Suppressor macrophage treated with lipopolysaccharide for 1 hour (primary cell): ENCODE measurements around the gene CACFD1.

Experiments
- DNase-seq, 3 donors: peaks; one replicate each; pipeline ENCODE4 v3.0.0-alpha.2; 2020 to 2022

Gene CACFD1

DNA sequence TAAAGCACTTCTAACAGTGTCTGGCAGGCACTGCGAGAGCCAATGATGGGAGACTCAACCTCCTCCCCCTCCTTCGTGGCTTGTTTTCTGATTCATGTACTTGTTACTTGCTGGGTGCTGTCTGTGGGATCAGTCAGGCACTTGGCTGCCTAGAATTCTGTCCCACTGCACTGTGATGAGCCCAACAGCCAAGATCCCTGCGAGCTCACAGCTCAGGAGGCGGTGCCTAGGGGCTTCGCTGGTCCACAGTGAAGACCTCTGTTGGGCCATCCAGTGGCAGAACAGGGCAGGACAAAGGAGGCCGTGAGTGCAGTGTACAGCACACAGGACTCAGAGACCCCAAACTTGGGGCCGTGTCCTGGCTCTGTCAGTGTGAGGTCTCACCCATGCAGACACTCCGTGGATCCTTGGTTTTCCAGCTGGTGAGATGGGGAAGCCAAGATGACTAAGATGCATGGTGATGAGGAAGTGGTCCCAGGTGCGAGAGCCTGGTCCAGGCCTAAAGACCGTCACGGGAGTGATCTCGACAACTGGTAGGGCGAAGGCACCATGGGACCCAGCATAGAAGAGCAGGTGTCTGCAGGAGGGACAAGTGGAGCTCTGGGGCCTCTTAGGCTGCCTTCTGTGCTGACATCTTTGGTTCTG lies 45.5 kb downstream of the CACFD1 start:
- no peak for DNase-seq

DNA sequence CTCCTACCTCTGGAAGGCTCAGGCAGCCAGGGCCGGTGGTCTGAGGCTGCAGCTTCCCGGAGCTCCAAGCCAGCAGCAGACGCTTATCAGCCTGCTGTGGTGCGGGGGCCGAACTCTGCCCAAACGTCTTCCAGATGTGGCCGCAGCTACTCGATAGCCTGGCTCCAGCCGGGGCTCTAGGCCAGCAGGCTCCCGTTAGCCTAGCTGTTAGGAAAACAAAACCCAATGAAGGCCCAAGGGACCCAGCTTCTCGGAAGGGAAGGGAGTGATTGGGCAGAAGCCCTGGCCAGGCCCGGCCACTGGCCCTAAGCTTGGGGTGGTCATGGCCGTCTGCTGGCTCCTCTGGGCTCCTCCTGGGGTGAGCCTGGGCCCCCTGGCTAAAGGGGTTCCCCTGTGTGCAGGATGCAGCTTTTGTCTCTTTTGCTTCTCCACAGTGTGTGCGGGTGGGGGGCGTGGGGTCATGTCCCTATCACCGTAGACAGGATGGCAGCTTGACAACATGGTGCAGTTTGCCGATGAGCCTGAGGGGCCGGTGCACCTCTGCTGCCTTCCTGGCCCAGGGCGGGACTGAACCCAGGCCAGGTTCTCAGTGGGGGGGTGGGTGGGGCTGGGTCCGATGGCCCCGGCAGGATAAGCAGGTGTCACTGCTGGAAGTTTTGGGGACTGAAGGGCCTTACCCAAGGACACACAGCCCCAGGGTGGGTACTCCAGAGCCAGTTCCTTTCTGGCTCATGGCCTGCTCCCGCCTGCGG lies 46.3 kb downstream of the CACFD1 start:
- no peak for DNase-seq

DNA sequence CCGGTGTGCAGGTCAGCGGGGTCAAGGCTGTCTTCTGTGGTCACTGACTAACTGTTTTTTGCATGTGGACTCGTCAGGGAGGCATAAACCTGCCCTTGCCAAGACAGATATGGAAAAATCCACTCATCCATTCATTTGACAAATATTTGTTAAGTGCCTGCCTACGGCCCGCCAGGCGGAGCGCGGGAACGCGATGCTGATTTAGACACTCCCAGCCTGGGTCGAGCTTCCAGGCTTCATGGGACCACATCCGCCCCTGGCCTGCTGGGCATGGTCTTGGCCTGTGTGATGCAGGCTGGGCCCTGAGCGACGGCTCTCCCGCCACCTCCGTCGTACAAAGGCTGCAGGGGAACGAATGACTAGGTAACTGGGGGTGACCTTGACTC lies 46.9 kb downstream of the CACFD1 start:
- DNase-seq, result no peak

DNA sequence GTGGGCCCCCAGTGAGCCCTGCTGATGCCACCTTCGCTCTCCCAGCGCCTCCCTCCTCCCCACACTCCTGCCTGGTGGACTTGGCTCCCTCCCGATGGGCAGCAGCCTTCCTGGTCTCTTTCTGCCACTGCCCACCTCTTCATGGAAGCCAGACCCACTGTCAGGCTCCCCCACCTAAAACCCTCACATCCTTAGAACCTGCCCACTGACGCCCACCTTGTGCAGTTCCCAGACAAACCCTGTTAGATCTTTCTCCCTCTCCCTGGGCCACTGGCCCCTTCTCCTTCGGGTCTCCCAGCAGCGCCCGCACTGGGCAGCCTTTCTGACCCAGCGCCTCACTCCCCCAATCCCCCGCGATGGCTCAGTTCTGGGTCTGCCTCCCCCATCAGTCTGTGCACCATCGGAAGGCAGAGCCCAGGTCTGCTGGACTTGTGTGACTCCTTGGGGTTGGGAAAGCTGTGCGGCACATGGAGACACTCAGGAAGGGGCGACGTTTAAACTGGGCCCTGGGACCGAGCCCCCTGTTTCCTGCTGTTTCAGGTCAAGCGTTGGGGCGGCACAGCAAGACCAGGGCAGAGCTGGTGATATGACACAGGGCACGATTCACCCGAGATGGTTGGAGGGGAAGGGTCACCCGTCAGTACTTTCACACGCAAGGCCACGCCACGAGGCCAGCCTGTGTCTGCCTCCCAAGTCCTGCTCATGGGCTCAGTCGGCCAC lies 47.6 kb downstream of the CACFD1 start:
- no peak for DNase-seq

DNA sequence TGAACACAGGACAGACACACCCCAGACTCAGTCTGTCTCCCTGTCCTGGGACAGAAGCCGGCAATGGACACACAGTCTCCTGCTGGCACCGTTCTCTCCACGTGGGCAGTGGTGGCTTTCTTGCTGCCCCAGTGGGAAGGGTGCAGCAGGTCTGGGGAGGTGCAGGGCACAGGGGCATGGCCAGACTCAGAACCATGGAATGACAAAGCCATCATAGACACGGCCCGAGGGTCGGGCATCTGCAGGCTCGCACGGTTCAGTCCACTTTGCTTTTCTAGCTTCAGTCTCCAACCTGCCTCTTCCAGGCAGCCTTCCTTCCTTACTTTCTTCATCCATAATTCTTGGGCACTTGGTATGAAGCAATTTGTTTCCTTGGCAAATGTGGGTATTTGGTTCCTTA lies 48.3 kb downstream of the CACFD1 start:
- DNase-seq, result no peak

DNA sequence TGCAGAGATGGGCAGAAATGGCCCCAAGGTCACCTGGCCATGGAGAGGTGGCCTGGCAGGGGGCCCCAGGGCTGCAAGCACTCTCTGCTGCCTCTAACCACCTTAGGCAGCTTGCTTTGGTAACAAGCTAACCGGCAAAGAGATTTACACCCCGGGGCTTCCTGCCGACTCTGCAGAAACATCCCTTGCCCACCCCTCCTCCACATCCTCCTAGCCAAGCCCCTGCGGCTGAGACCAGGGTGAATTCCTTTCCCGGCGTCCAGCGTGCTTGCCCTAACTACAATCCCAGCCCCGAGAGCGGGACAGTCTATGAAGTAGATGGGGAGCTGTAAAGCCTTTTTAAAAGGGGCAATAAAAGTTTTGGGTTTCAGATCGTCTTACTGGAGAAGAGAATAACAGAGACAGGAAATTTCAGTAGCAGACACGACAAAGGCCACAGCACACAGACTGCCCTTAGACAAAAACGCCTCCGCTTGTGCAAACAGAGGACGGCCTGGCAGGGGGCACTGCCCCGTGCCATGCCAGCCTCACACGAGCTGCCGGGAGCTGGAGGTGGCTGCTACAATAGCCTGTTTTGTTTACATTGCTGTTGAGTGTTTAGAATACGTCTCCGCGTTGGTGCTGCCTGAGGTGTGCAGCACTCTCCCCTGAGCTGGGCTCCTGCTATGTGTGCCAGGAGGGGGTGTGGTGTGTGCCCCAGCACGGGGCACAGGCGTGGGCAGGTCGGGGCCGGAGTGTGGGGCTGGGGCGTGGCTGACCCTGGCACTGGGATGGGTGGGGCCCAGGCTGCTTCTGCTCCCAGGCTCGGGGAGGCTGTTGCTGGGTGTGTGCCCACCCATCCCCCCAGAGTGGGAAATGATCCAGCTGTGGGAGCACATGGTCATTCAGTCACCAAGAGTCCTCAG lies 49.7 kb downstream of the CACFD1 start:
- DNase-seq, result no peak

DNA sequence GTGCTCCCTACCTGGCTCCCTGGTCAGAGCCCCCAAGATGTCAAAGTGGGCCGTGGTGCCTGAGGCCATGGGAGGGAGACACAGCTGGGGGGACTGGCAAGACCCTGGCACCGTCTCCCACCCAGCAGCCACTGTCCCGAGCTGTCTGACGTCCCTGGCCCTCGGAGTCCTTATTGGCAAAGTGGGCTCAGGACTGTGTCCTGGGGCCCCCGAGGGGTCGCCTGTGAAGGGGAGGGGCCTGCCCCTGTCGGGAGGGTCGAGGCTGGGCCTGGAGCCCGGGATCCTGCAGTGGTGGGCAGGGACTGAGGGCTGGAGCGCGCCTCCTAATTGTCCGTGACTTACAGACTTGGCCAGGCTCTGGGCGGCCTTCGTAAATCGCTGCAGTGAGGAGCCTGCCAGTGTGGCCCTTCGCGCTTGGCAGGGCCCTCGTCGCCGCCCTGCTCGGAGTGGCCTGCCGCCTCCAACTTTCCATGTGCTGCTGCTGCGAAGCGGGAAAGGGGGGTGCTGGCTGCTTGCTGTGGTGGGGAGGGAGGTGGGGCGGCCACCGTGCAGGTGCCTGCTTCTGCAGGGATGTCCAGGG lies 51.2 kb downstream of the CACFD1 start:
- DNase-seq, result no peak

DNA sequence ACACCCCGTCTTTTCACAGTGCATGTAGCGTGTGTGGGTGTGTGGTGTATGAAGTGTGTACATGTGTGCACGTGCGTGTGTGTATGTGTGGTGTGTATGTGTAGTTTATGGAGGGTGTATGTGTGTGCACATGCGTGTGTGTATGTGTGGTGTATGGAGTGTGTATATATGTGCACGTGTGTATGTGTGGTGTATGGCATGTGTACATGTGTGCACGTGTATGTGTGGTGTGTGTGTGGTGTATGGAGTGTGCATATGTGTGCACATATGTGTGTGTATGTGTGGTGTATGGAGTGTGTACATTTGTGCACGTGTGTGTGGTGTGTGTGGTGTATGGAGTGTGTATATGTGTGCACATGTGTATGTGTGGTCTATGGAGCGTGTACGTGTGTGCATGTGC lies 51.8 kb downstream of the CACFD1 start:
- DNase-seq, result no peak

DNA sequence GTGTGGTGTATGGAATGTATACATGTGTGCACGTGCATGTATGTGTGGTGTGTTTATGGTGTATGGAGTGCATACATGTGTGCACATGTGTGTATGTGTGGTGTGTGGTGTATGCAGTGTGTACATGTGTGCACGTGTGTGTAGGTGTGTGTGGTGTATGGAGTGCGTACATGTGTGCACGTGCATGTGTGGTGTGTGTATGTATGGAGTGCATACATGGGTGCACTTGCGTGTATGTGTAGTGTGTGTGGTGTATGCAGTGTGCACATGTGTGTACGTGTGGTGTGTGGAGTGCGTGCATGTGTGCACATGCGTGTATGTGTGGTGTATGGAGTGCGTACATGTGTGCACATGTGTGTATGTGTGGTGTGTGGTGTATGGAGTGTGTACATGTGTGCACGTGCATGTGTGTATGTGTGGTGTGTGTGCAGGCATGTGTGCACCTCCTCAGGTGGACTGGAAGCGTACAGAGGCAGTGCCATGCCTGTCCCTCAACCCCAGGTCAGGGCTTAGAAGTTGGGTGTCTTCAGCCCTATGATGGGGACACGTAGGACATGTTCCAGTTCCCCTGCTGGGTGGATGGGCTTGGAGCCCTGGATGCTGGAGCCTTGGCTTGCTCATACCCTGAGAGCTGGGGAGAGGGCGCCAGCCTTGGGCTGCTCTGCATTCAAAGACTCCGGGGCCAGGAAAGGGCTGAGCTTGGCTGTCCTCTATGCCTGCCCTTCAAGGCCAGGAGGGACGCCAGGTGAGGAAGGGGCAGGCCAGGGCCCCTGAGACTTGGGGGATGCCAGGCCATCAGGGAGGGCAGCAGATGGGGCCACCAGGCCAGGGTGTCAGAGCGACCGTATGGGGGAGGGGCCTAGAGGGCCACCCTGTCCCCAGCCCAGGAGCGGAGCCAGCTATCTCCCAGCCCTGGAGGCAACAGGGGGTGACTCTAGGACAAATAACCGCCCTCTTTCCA lies 52.8 kb downstream of the CACFD1 start:
- DNase-seq, result no peak

DNA sequence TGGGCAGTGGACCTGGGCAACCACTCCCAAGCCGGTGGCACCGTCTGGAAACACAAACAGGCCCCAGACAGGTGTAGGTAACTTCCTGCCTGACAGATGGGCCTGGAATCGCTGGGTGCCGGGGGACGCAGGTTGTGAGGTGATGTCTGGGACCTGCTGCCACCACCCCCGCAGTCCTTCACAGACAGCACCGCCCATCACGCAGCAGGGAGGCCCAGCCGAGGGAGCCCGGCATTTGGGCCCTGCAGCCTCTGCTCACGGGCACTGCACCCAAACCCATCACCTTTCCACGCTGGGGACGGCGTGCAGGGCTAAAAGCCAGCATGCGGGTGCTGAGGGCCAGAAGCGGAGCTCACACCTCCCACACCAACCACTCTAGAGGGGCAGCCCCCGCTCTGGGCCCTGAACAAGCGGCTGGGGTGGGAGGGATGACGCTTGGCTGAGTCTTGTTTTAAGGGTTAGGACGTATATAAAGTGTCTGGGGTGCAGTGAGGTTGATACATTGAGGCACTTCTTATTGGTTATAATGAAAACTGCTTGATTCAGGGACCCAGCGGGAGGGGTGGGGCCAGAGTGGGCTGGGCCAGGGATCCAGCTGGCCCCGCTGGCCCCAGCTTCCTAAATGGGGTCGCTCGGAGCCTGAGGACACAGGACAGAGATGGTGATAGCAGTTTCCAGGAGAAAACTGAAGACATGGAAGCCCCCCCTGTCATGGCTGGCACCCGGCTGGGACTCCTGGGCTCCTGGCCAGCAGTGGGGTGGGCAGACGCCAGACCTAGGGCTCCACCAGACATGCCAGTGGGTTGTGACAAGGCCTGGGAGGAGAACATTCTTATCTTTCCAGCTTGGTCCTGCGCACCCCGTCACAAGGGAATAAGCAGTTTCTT lies 53.7 kb downstream of the CACFD1 start:
- no peak for DNase-seq

DNA sequence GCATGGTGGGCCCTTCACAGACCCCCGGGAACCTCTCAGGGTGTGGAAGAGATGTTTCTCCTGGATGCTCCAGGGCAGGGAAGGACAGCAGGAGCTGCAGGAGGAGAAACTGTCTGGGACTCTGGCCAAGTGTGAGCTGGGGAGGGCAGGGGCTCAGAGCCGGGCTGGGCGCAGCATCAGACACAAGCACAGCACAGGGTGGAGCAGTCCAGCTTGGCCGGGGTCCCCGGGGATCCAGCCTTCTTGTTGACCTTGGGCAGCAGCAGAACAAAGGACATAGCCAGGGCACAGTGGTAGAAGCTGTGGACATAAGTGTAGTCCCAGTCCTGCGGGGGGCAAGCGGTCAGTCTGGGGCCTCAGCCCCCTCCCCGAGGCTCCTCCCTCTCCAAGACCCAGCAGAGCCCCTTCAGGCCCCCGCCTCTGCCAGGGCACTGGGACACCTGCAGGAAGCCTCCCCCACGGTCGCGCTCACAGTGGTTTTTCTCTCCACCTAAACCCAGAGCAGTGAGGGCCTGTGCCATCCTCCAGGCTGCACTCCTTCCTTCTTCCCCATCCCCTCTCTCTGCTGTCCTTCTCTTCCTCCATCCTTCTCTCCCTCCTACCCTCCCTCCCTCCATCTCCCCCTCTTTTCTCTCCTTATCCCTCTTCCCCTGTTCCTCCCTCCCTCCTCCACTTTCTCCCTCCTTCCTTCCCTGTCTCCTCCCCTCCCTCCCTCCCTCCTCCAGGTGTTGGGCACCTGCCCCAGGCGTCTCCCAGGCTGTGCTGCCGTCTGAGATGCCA lies 54.9 kb downstream of the CACFD1 start:
- DNase-seq, result no peak

DNA sequence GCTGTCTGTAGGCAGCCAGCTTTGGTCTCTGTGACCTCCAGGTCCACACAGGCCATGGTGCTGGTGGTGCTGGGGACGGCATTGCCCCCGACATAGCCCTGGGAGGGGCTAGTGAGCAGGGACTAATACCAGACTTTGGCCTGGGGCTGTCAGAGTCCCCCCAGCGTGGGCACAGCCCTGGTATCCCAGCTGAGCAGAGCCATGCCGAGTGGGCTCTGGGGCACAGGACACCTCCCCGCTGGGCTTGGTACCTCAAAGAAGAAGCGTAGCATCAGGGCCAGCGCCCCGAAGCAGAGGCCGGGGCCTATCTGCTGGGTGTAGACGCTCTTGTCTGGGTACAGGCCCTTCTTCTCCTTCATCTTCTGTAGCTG lies 55.4 kb downstream of the CACFD1 start:
- DNase-seq, result no peak

DNA sequence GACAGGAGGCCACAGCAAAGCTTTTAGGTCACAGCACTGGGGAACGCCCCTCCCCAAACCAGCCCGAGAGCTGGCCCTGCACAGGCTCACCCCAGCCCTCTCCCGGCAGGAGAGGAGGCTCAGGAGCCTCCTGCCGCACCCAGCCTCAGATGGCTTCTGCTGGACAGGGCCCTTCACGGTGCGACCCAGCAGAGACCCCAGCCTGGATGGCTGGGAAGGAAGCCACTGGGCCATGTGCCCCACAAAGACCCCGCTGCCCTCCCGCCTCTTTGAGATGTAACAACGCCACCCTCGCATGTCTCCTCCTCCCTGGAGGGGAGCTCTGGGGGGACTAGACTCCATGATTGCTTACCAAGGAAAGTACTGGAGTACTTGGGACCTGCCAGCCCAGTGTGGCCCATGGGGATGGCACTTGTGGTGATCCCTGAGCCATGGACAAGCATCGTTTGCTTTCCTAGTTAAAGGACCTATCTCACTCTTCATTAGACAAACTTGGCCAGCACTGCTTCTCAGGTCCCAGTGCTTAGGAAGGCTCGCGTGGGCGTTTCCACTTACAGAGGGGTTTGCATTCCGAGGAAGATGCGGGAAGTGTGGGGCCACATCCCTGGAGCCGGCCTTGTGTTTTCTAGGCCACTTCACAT lies 56.0 kb downstream of the CACFD1 start:
- no peak for DNase-seq

DNA sequence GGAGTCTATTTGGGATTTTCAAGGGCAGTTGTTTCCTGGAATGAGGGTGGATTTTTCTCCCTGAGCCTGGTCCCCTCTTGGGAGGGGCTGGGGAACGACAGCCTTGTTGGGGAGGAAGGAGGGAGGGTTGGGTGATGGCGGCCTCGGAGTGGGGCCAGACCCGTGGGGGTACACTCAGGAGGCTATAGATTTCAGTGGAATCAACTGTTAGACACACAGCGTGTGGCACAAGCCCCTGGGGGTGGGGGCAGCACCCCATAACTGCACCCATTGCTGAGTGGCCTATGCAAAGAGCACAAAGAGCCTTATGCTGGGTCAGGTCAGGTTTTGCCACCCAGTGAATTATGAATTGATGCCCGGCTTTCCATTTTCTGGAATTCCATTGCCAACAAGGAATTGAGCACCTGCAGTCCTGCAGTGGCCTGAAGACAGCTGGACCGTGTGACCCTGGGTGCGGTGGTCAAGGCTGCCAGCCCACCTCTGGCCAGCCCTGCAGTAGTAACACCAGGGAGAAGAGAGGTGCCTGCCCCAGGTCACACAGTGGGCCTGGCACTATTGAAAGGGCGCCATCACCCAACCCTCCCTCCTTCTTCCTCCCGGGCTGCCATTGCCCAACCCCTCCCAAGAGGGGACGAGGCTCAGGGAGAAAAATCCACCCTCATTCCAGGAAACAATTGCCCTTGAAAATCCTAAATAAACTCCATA lies 56.6 kb downstream of the CACFD1 start:
- DNase-seq, result no peak

DNA sequence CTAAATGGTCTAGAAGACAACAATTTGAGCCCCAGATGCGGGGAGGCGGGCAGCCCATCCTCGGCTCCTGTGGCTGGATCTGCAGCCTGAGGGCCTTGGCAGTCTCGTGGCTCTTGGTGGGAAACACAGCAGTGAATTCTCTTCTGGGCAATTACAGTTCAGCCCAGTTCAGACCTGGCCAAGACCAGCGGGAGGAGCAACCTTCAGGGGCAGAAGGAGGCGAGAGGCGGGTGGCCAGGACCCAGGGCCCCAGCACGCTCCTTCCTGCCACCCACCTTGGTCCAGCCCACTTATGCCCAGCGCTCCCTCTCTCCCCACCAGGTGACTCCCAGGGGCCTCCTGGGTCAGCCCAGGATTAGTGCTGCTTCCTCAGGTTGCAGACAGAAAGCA lies 57.2 kb downstream of the CACFD1 start:
- DNase-seq, result no peak

DNA sequence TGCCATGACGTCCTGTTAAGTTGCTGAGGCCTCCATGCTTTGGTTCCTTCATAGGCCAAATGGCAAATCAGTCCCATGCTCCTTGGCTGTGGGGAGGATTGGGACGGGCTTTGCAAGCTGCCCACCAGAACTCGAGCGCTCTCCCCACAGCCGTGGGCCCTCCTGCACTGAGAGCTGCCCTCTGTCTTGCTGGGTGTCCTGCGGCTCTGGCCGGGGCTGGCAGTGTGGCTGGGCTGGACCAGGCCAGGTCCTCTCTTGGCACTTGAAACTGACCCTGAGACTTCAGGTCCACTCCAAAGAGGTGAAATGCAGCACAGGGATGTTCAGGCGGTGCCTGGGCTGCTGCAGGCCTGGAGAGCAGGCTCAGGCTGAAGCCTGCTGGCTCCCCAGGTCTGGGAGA lies 57.9 kb downstream of the CACFD1 start:
- DNase-seq, result no peak

DNA sequence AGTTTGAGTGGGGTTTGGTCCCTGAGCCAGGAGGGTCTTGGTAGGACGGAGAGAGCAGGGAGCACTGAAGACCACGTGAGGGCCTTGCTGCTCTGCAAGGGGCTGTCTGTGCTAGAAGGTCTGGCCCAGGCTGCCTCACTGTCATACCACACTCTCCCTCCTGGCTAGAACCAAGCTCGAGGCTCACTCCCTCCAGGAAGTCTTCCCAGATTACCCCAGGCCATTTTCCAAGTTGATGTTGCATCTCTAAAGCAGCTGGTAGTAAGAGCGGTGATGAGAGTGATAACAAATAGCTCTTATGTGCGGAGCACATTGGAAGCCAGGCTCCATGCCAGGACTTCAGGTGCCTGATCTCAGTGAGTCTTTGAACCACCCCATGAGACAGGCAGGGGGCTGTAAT lies 58.4 kb downstream of the CACFD1 start:
- no peak for DNase-seq

DNA sequence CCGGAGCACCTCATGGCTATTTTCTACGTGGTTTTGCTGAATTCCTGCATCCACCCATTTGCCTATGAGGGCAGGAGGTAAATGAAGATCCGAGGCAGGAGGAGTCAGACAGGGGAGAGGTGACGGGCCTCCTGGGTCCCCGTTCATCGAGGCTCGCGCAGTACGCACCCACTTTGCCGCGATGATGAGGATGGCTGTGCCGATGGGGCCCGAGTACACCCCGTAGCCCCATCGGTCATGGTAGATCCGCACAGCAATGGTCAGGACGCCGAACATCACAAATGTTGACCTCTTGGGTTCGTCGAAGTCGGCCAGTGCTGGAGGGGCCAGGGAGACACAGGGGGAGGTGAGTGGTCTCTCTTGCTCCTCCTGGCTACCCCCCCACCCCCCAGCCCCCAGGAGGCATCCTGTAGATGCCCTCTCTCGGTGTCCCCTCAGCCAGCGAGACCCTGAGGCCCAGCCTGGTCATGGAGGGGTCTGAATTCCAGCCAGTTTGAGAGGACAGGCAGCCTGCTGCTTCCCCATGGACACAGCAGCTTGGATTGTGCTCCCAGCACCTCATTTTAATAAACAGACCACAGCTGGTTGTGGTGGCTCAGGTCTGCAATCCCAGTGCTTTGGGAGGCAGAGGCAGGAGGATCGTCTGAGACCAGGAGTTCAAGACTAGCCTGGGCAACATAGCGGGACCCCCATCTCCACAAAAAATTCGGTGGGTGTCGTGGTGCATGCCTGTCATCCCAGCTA lies 59.1 kb downstream of the CACFD1 start:
- no peak for DNase-seq
